ENCODE results near the gene GRM1. TPM values are rescaled to one million over a fixed set of nuclear protein-coding genes. Genes with fewer than 3 reads are reported as not detected.

The GRM1 gene
- total RNA-seq, 1 donor from 2014 or later: not detected

DNA sequence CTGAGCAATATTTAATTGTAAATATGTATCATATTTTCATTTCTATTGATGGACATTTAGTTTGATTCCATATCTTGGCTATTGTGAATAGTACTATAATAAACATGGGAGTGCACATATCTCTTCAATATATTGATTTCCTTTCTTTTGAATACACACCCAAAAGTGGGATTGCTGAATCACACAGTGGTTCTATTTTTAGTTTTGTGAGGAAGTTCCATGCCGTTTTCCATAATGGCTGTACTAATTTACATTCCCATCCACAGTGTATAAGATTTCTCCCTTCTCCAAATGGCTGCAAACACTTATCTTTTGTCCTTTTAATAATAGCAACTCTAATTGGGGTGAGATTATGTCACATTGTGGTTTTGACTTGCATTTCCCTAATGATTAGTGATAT, 428.0 kb downstream of the GRM1 start:
- no peak for DNase-seq (ENCODE audit: low read depth in 2 of 2)

DNA sequence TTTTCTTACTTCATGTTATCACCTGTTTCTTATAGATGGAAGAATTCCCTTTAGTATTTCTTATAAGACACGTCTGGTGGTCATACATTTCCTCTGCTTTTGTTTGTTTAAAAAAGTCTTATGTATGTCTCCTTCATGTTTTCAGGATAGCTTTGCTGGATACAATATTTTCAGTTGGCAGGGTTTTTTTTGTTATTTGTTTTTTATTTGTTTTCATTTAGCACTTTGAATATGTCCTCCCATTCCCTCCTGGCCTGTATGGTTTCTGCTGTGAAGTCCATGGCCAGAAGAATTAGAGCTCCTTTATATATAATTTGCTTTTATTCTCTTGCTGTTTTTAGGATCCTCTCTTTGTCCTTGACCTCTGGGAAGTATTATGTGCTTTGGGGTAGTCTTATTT, 432.1 kb downstream of the GRM1 start:
- no peak for DNase-seq (ENCODE audit: low read depth in 2 of 2)

DNA sequence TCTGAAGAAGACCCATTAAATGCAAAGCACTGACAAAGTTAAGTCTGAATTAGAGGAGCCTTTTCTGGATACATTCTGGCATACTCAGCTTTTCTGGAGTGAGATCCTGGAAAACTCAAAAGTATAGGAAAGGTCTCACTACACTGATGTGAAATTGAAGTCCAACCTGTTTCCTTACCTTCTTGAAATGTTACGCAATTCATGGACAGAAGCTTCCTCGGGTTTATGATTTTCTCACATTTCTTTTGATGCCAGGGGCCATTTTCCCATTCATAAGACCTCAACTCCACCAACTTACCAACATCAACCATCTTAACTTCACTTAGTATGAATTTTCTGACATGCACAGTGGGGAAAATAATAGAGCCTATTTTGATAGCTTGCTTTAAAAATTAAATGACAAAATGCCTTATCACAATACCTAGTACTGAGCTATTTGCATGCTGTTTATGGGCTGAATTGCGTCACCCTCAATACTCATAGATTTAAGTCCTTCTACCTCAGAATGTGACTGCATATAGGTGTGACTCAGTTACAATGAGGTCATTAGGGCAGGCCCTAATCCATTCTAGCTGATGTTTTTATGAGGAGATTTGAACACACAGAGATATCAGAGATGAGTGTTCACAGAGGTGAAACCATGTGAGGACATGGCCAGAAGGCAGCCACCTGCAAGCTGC, 441.4 kb downstream of the GRM1 start:
- no peak for DNase-seq (ENCODE audit: low read depth in 2 of 2)

DNA sequence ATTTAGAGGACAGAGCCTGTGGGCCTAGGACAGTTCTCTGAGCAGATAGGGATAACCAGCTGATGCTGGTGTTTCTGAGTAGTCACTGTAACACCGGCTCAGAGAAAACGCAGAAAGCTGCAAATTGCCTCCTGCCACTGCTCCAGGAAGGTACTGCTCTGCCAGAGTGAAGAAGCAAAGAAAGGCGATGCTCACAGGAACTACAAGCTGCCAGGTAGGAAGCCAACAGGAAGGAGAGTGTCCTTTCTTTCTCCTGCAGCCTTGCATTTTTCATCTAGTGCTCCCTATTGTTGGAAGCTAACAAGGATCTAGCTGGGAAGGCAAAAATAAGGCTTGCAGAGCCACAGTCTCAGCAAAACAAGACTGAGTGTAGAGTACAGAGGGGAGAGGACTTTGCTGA, 444.1 kb downstream of the GRM1 start:
- no peak for DNase-seq (ENCODE audit: low read depth in 2 of 2)

DNA sequence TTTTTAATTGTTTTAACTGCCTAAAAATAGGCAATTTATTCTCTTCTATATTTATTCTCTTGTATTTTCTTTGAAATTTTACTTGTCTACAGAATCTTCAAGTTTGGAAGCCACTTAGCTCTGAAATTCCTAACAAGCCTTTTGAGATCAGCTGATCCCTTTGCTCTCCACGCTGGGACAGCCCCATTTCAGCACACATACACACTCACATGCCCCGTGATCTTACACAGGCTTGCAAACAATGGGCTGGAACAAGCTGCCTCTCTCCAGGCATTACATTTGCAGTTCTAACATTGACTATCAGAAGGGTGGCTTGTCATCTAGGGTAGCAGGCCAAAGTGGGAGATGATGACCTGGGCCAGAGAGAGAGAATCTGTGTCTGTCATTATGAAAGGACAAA, 452.7 kb downstream of the GRM1 start:
- peak in 1 of 2 donors; percentile 5 for DNase-seq (ENCODE audit: low read depth in 2 of 2)

DNA sequence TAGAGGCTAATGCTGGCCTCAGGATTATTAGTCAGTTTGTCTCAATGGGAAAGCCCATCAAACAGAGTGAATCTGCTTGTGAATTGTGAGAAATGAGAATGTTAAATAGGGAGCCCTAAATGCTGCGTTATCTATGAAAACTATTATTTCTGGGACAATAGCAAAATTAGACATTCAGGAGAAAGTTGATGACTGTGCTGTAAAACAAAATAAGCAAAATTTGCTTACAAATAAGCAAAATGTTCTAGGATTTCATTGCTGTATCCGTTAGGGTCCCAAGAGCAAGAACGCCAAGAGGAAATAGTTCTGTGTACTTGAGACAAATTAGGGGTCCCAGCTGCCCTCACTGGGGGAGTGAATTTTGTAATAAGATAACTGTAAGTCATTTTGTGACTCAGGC, 455.5 kb downstream of the GRM1 start:
- DNase-seq (ENCODE audit: low read depth in 2 of 2): no peak

Other genes starting within 250 kb of the GRM1 start
- 8.3 and 9.9 TPM in 2 replicates for gene FBXO30, start 214.3 kb upstream of the GRM1 start, total RNA-seq
- 8.3 and 13.7 TPM in 2 replicates for gene SHPRH, start 64.7 kb upstream of the GRM1 start, total RNA-seq

Measured in lung microvascular endothelial cell (primary cell).